ENCODE results near the gene ALPL.

The ALPL gene

GRCh38 chr1:21618561-21619374 lies 109.5 kb downstream of the ALPL start:
- no peak for DNase-seq (ENCODE audit: low spot score)

DNA sequence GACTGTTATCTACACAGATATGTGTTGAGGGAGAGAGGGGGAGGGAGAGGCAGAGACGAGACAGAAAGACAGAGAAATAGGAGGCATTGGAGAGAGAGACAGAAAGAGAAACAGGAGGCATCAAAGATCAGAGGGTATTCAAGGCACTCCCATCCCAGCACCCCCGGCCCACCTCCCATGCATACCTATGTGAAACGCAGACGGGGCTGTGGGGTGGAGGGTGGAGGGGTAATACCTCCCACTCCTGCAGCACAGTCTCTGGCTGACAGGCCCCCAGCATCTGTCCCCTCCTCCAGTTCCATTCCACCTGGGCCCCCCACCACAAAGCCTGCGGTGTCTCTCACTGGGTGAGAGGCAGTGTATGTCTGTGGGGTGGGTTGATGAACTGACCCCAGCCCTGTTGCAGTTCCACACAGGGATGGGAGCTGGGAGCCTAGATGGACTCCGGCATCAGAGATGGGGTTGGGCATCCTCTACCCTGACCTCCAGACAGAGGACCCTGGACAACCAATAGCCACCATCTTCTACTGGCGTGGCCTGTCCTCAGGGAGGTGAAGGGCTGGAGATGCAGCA lies 110.2 kb downstream of the ALPL start:
- DNase-seq (ENCODE audit: low spot score): no peak

- DNase-seq (ENCODE audit: low spot score): no peak
Measured at GRCh38 chr1:21620011-21620410, 110.8 kb downstream of the ALPL start.

GRCh38 chr1:21620496-21620895 lies 111.3 kb downstream of the ALPL start:
- DNase-seq (ENCODE audit: low spot score): peak; percentile 45

DNA sequence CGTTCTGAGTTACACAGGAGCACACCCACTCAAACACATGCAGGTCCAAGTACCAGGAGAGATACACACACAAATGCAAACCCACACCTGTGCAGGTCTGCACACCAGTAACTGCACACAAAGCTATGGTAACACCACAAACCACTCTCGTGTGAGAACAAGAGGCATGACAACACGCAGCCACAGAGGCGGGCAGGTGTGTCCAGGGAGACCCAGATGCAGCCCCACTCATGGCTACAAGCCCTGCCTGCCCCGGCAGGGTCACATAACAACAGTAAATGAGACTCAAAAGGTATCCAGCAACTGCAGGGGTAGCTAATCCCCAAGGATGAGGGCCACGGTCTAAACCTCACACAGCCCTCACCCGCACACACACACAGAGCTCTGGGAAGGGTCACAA lies 111.8 kb downstream of the ALPL start:
- DNase-seq (ENCODE audit: low spot score): no peak

- DNase-seq (ENCODE audit: low spot score): no peak
Measured at GRCh38 chr1:21621761-21622436, 112.7 kb downstream of the ALPL start.

GRCh38 chr1:21622466-21623315 lies 113.5 kb downstream of the ALPL start:
- DNase-seq (ENCODE audit: low spot score): no peak

GRCh38 chr1:21623410-21623961 lies 114.3 kb downstream of the ALPL start:
- no peak for DNase-seq (ENCODE audit: low spot score)

DNA sequence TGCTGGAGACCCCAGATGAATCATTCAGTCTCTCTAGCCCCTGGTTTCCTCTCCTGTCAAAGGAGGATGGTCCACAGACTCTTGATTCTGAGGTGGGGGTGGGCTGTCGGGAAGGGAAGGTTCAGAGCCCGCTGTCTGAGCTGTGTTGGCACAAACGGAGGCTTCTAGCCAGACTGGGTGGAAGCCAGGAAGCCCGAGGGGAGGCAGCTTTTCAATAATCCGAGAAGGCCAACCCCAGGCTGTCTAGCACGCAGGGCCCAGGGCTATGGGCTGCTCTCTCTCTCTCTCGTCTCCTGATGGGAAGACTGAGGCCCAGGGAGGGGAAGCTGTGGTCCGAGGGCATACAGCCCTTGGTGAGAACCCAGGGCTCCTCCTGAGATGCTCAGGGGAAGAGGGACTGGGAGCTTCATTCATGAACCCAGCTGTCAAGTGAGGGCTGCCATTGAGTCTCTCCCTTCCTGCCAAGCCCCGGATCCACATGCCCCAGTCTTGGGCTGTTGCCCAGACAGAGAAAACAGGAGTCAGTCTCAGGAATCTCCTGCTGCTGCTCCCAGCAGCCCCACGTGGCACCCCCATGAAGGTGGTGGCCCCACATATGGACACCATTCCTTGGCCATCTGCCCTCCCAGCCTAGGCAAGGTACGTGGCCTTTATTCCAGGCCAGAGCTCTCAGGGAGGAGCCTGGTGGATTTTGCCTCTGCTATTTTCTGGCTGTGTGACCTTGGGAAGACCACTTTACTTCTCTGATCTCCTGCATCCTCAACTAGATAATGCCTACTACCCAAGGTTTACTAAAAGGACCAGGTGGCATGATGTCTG lies 115.6 kb downstream of the ALPL start:
- peak; percentile 78 for DNase-seq (ENCODE audit: low spot score)

DNA sequence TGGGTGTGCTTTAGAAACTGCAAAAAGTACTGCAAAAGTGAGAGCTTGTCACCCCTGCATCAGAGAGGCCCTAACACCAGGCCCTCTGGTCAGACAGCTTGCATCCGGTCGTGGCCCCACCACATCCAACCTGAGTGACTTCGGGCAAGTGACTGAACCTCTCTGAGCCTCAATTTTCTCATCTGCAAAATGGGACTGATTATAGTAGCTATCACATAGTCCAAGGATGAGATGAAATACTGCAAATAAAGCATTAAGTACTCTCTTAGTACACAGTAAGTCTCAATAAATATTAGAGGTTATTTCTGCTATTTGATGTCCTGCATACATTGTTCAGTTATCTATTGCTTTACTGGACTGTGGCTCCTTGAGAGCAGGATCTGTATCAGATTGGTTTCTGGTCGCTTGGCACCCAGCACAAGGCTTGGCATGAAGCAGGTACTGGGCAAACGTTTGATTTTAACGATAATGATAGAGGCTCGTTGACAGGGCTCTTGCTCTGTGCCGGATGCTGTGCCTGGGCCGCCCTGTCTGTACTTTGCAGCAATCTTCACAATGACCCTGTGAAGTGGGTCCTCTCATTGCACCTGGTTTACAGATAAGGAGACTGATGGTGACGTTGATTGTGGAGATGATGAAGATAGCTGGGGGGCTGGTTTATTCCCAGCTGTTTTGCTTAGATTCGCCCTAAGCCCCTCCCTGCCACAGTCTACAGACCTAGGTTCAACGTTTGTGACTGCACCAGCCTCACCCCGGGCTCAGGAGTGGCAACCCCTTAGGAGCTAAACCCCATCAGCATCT lies 116.4 kb downstream of the ALPL start:
- no peak for DNase-seq (ENCODE audit: low spot score)

DNA sequence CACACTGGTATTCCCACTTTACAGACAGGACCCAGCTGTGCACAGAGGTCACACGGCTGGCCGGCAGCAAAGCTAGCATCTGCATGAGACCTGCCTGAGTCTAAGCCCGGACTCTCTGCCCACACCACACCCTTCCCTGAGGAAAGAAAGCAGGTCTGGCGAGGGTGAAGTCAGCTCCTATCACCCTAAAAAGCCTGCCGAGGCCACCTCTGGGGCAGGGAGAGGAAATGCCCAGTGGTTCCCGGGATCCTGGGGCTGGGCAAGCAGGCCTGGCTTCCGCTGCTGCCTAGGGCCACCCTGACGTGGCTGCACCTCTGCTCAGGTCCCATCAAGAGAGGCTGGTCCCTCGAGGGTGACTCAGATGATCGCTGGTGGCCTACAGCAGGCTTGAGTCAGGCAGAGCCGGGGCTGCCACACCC lies 117.7 kb downstream of the ALPL start:
- no peak for DNase-seq (ENCODE audit: low spot score)
